Measurements from ENCODE around the gene LONRF2.

Gene LONRF2

DNA sequence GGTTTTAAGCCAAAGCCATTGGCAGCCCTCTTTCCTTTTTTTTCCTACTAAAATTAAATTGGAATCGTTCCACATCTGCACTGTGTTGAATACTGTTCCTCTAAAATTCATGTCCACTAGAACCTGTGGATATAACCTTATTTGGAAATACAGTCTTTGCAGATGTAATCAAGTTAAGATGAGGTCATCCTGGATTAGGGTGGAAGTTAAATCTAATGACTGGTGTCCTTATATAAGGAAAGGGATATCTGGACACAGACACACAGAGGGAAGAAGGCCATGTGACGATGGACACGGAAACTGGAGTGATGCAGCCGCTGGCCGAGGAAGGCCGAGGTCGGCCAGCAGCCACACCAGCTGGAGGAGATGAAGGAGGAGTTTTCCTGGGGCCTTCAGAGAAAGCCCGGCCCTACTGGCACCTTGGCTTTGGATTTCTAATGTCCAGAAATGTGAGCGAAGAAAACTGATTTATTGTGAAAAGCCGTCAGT, 49.4 kb downstream of the LONRF2 start:
- Histone ChIP-seq H3K4me3 (replicated peaks; ENCODE audit: insufficient read depth, low read length) (no peak overlapping the region), H3K27me3 (ENCODE audit: insufficient read depth, poor library complexity, severe bottlenecking) (peaks cover 2% of the 10 kb centered on the region), H3K27ac (replicated peaks) (no peak overlapping the region)
- TF ChIP-seq GABPA (IDR thresholded peaks at IDR 0.05; ENCODE audit: low read depth) (no peak), SPI1 (IDR thresholded peaks at IDR 0.05; ENCODE audit: borderline replicate concordance, low read depth) (no peak), POLR2AphosphoS5 (IDR thresholded peaks at IDR 0.05; ENCODE audit: low read depth) (no peak)
- TF ChIP-seq, protein P1, sequence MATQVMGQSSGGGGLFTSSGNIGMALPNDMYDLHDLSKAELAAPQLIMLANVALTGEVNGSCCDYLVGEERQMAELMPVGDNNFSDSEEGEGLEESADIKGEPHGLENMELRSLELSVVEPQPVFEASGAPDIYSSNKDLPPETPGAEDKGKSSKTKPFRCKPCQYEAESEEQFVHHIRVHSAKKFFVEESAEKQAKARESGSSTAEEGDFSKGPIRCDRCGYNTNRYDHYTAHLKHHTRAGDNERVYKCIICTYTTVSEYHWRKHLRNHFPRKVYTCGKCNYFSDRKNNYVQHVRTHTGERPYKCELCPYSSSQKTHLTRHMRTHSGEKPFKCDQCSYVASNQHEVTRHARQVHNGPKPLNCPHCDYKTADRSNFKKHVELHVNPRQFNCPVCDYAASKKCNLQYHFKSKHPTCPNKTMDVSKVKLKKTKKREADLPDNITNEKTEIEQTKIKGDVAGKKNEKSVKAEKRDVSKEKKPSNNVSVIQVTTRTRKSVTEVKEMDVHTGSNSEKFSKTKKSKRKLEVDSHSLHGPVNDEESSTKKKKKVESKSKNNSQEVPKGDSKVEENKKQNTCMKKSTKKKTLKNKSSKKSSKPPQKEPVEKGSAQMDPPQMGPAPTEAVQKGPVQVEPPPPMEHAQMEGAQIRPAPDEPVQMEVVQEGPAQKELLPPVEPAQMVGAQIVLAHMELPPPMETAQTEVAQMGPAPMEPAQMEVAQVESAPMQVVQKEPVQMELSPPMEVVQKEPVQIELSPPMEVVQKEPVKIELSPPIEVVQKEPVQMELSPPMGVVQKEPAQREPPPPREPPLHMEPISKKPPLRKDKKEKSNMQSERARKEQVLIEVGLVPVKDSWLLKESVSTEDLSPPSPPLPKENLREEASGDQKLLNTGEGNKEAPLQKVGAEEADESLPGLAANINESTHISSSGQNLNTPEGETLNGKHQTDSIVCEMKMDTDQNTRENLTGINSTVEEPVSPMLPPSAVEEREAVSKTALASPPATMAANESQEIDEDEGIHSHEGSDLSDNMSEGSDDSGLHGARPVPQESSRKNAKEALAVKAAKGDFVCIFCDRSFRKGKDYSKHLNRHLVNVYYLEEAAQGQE (IDR thresholded peaks at IDR 0.05; ENCODE audit: insufficient replicate concordance, low read depth): no peak
- TF ChIP-seq, protein P2, sequence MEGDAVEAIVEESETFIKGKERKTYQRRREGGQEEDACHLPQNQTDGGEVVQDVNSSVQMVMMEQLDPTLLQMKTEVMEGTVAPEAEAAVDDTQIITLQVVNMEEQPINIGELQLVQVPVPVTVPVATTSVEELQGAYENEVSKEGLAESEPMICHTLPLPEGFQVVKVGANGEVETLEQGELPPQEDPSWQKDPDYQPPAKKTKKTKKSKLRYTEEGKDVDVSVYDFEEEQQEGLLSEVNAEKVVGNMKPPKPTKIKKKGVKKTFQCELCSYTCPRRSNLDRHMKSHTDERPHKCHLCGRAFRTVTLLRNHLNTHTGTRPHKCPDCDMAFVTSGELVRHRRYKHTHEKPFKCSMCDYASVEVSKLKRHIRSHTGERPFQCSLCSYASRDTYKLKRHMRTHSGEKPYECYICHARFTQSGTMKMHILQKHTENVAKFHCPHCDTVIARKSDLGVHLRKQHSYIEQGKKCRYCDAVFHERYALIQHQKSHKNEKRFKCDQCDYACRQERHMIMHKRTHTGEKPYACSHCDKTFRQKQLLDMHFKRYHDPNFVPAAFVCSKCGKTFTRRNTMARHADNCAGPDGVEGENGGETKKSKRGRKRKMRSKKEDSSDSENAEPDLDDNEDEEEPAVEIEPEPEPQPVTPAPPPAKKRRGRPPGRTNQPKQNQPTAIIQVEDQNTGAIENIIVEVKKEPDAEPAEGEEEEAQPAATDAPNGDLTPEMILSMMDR (IDR thresholded peaks at IDR 0.05; ENCODE audit: insufficient read depth, low read length): no peak
- no peak for DNase-seq (ENCODE audit: low read depth in 1 of 2, low spot score in 1 of 2)

DNA sequence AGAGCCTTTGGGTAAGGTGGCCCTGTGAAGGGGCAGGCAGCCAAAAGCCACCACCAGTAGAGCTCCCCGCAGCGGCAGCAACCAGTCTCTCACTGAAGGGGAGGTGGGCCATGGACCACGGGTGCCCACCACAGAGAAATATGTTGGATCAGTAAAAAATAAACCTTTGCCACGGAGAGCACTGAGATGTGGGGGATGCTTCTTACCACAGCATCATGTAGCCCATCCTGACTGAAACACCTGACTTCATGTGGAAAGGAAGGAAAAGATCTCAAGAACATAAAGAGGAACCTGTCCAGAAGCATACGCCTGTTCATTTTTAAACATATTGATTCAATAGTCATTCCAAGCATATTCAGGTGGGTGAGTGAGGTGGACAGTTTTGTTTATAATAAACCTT, 51.1 kb downstream of the LONRF2 start:
- Histone ChIP-seq H3K27me3 (ENCODE audit: insufficient read depth, poor library complexity, severe bottlenecking) (peaks cover 2% of the 10 kb centered on the region), H3K27ac (replicated peaks) (no peak overlapping the region), H3K4me3 (replicated peaks; ENCODE audit: insufficient read depth, low read length) (no peak overlapping the region)
- TF ChIP-seq, protein P2 (IDR thresholded peaks at IDR 0.05; ENCODE audit: insufficient read depth, low read length): no peak
- TF ChIP-seq POLR2AphosphoS5 (IDR thresholded peaks at IDR 0.05; ENCODE audit: low read depth) (no peak), SPI1 (IDR thresholded peaks at IDR 0.05; ENCODE audit: borderline replicate concordance, low read depth) (no peak), GABPA (IDR thresholded peaks at IDR 0.05; ENCODE audit: low read depth) (no peak)
- TF ChIP-seq, protein P1 (IDR thresholded peaks at IDR 0.05; ENCODE audit: insufficient replicate concordance, low read depth): no peak
- DNase-seq (ENCODE audit: low read depth in 1 of 2, low spot score in 1 of 2): no peak

DNA sequence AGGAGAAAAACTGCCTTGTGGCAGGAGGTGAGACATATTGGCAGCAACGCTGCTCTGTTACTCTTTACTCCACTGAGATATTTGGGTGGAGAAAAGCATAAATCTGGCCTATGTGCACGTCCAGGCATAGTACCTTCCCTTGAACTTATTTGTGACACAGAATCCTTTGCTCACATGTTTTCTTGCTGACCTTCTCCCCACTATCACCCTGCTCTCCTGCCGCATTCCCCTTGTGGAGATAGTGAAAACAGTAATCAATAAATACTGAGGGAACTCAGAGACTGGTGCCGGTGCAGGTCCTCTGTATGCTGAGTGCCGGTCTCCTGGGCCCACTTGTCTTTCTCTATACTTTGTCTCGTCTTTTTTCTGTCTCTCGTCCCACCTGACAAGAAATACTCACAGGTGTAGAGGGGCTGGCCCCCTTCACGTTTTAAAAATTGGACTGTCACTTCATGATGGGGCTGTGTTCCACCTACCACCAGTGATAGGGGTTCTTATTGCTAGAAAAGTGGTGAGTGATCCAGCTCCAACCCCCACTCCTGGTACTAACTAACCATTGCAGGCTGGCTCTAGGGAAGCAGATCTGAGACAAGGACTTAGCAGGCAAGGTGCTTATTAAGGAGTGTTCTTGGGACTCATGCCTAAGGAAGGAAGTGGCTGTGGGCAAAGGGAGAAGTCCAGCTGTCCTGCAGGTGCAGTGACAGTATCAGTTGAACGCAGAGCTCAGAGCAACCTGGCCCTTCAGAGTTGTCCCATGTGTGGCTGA, 51.7 kb downstream of the LONRF2 start:
- Histone ChIP-seq H3K4me3 (replicated peaks; ENCODE audit: insufficient read depth, low read length) (no peak overlapping the region), H3K27me3 (ENCODE audit: insufficient read depth, poor library complexity, severe bottlenecking) (peaks cover 2% of the 10 kb centered on the region), H3K27ac (replicated peaks) (no peak overlapping the region)
- DNase-seq (ENCODE audit: low read depth in 1 of 2, low spot score in 1 of 2): no peak
- TF ChIP-seq SPI1 (IDR thresholded peaks at IDR 0.05; ENCODE audit: borderline replicate concordance, low read depth): no peak
- no peak for TF ChIP-seq GABPA (IDR thresholded peaks at IDR 0.05; ENCODE audit: low read depth)

DNA sequence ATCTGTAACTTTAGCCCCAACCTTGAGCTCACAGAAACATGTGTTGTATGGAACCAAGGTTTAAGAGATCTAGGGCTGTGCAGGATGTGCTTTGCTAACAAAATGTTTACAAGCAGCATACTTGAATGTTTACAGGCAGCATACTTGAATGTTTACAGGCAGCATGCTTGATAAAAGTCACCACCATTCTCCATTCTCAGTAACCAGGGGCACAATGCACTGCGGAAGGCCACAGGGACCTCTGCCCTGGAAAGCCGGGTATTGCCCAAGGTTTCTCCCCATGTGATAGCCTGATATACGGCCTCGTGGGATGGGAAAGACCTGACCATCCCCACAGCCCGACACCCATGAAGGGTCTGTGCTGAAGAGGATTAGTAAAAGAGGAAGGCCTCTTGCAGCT, 52.4 kb downstream of the LONRF2 start:
- H3K4me3 ChIP-seq (replicated peaks; ENCODE audit: insufficient read depth, low read length): no peak overlapping the region
- H3K27ac ChIP-seq (replicated peaks): no peak overlapping the region
- peak; percentile 12; the same call in 1 of the 2 replicates for TF ChIP-seq SPI1 (IDR thresholded peaks at IDR 0.05; ENCODE audit: borderline replicate concordance, low read depth)
- TF ChIP-seq, protein P2 (IDR thresholded peaks at IDR 0.05; ENCODE audit: insufficient read depth, low read length): no peak
- TF ChIP-seq, protein P1 (IDR thresholded peaks at IDR 0.05; ENCODE audit: insufficient replicate concordance, low read depth): no peak
- no peak for TF ChIP-seq POLR2AphosphoS5 (IDR thresholded peaks at IDR 0.05; ENCODE audit: low read depth)
- DNase-seq (ENCODE audit: low read depth in 1 of 2, low spot score in 1 of 2): no peak
- H3K27me3 ChIP-seq (ENCODE audit: insufficient read depth, poor library complexity, severe bottlenecking): peaks cover 2% of the 10 kb centered on the region

Measured in HL-60 (cell line).